Lung (tissue), 12 donors: ENCODE data around the gene PEX11G. TPM values are rescaled to one million over a fixed set of nuclear protein-coding genes. Genes with fewer than 3 reads are reported as not detected.
"Not testable (repeated sequence)": the region's sequence is repeated elsewhere in the genome, so short reads cannot be mapped to it uniquely, and the experiment has no call there.

Experiments
- ATAC-seq: fragments of 200-7000 bp; cut with Tn5 transposase; one replicate; pipeline ENCODE4 v1.9.1; 2020; ENCODE audit warnings: moderate number of reproducible peaks; ENCODE audit not compliant: insufficient read depth, low FRiP score
- DNase-seq, 3 donors: peaks; one replicate each; pipeline ENCODE4 v3.0.0-alpha.2; 2013 to 2017
- H3K27ac ChIP-seq, 2 donors: one replicate each; pipeline ENCODE4 v1.5.1; 2013; ENCODE audit warnings: mild to moderate bottlenecking in 2 of 2, moderate library complexity in 2 of 2, control low read depth in 1 of 2, inconsistent platforms in 1 of 2, low read depth in 1 of 2, low read length in 1 of 2
- H3K27me3 ChIP-seq, 3 donors: one replicate each; pipeline ENCODE4 v1.5.1; 2013; ENCODE audit warnings: low read length in 2 of 3; ENCODE audit not compliant: control insufficient read depth in 3 of 3, insufficient read depth in 3 of 3
- H3K36me3 ChIP-seq, 4 donors: one replicate each; pipeline ENCODE4 v1.5.1; 2013; ENCODE audit warnings: low read length in 4 of 4, mild to moderate bottlenecking in 1 of 4, moderate library complexity in 1 of 4; ENCODE audit not compliant: control insufficient read depth in 4 of 4, insufficient read depth in 4 of 4
- H3K4me1 ChIP-seq, 5 donors: one replicate each; pipeline ENCODE4 v1.5.1; 2013; ENCODE audit warnings: low read length in 5 of 5, mild to moderate bottlenecking in 2 of 5, moderate library complexity in 1 of 5; ENCODE audit not compliant: control insufficient read depth in 5 of 5, insufficient read depth in 5 of 5
- H3K4me3 ChIP-seq: one replicate; pipeline ENCODE4 v1.5.1; 2013; ENCODE audit warnings: mild to moderate bottlenecking, control low read depth, moderate library complexity
- H3K9ac ChIP-seq, 2 donors: one replicate each; pipeline ENCODE4 v1.5.1; 2013; ENCODE audit warnings: low read length in 2 of 2, control low read depth in 1 of 2; ENCODE audit not compliant: insufficient read depth in 1 of 2
- H3K9me3 ChIP-seq, 4 donors: one replicate each; pipeline ENCODE4 v1.5.1; 2013; ENCODE audit warnings: low read length in 3 of 4, mild to moderate bottlenecking in 1 of 4, moderate library complexity in 1 of 4; ENCODE audit not compliant: control insufficient read depth in 4 of 4, insufficient read depth in 3 of 4
- WGBS, 2 donors: extraction: QIAGEN DNeasy Blood & Tissue Kit; methylation state at CpG; one replicate each; pipeline ENCODE4 v1.1.7; 2013; 5-methylcytosine and 5-hydroxymethylcytosine counted together
- polyA plus RNA-seq, 2 donors: library from polyadenylated mRNA; stranded (reverse); fragments of 200-250 nt; gene quantifications; one replicate each; pipeline ENCODE4 v1.2.1, GENCODE V29; 2013
- total RNA-seq, 2 donors: library from RNA; depleted of rRNA in 1 of 2; stranded (reverse); fragments of >200 nt in 1 of 2; gene quantifications; one replicate each; pipeline ENCODE4 v1.2.1, GENCODE V29; 2014 to 2021
- TF ChIP-seq, protein P1 (sequence below): IDR thresholded peaks from 2 replicates; pipeline ENCODE4 v1.5.1; 2012; ENCODE audit warnings: mild to moderate bottlenecking; ENCODE audit errors: control extremely low read depth, extremely low read depth
- donor health status: control.
- donor health status: control.
- donor health status: Bipolar disorder and iron deficiency.
- donor health status: healthy.
- donor health status: DM: yes; HTN: yes; CAD: no.

PEX11G gene
- total and polyA plus RNA-seq, 4 donors: 4.1 to 11.1 (median 7.5) TPM

DNA sequence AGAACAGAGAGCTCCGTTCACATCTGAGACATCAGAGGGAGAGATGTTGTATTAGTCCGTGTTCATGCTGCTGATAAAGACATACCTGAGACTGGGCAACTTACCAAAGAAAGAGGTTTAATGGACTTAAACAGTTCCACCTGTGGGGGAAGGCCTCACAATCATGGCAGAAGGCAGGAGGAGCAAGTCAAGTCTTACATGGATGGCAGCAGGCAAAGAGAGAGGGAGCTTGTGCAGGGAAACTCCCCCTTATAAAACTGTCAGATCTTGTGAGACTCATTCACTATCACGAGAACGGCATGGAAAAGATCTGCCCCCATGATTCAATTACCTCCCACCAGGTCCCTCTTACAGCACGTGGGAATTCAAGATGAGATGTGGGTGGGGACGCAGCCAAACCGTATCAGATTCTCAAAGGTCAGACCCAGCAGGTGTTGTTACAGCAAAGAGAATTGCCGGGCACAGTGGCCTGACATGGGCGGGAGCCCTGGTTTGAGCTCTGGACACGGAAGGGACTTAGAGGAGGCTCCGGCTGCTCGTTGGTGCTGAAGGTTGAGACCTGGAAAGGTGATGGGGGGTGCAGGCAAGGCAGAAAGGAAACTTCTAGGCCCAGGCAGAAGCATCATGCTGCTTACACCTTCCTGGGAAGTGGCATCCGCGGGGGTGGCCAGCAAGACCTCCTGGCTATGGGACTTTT is 33.1 kb downstream of the PEX11G start:
- no peak overlapping the region for H3K4me3 ChIP-seq
- no peaks in the 10 kb centered on the region for H3K4me1 ChIP-seq
- DNase-seq (no peak), ATAC-seq (no peak)
- peaks cover 8 to 59% (median 55%) of the 10 kb centered on the region in 4 donors for H3K36me3 ChIP-seq
- WGBS, 2 donors: 98 to 99% methylated on average over 14 of the region's 14 CpGs
- no peaks in the 10 kb centered on the region for H3K27me3 ChIP-seq
- no peak overlapping the region for H3K27ac ChIP-seq
- TF ChIP-seq, protein P1, sequence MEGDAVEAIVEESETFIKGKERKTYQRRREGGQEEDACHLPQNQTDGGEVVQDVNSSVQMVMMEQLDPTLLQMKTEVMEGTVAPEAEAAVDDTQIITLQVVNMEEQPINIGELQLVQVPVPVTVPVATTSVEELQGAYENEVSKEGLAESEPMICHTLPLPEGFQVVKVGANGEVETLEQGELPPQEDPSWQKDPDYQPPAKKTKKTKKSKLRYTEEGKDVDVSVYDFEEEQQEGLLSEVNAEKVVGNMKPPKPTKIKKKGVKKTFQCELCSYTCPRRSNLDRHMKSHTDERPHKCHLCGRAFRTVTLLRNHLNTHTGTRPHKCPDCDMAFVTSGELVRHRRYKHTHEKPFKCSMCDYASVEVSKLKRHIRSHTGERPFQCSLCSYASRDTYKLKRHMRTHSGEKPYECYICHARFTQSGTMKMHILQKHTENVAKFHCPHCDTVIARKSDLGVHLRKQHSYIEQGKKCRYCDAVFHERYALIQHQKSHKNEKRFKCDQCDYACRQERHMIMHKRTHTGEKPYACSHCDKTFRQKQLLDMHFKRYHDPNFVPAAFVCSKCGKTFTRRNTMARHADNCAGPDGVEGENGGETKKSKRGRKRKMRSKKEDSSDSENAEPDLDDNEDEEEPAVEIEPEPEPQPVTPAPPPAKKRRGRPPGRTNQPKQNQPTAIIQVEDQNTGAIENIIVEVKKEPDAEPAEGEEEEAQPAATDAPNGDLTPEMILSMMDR: no peak
- peaks cover 0 to 11% (median 4%) of the 10 kb centered on the region in 4 donors for H3K9me3 ChIP-seq
- H3K9ac ChIP-seq: no peak overlapping the region

DNA sequence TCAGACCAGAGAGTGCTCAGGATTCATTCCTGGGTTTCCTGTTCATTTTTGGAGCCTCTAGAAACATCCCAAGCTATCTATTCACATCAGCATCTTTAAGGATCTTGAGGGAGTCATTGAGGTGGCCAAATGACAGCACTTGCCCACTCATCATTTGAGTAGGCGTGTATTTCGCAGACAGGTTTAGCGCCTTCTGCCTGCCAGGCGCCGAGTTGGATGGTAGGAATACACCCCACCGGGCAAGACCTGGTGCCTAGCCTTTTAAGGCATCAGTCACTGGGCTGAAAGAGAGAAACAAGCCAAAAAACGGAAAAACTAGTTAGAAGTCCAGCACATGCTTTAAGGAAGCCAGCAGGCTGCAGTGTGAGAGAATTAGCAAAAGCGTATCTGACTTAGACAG is 33.8 kb downstream of the PEX11G start:
- no peak overlapping the region for H3K9ac ChIP-seq
- H3K27me3 ChIP-seq: no peaks in the 10 kb centered on the region
- no peak for ATAC-seq
- no peak for DNase-seq
- TF ChIP-seq, protein P1: no peak
- H3K4me3 ChIP-seq: no peak overlapping the region
- no peak overlapping the region for H3K27ac ChIP-seq
- WGBS, 2 donors: 96 to 98% methylated on average over 8 of the region's 8 CpGs
- H3K4me1 ChIP-seq: no peaks in the 10 kb centered on the region
- H3K36me3 ChIP-seq: peaks cover 12 to 64% (median 55%) of the 10 kb centered on the region in 4 donors
- H3K9me3 ChIP-seq: peaks cover 0 to 18% (median 9%) of the 10 kb centered on the region in 4 donors

DNA sequence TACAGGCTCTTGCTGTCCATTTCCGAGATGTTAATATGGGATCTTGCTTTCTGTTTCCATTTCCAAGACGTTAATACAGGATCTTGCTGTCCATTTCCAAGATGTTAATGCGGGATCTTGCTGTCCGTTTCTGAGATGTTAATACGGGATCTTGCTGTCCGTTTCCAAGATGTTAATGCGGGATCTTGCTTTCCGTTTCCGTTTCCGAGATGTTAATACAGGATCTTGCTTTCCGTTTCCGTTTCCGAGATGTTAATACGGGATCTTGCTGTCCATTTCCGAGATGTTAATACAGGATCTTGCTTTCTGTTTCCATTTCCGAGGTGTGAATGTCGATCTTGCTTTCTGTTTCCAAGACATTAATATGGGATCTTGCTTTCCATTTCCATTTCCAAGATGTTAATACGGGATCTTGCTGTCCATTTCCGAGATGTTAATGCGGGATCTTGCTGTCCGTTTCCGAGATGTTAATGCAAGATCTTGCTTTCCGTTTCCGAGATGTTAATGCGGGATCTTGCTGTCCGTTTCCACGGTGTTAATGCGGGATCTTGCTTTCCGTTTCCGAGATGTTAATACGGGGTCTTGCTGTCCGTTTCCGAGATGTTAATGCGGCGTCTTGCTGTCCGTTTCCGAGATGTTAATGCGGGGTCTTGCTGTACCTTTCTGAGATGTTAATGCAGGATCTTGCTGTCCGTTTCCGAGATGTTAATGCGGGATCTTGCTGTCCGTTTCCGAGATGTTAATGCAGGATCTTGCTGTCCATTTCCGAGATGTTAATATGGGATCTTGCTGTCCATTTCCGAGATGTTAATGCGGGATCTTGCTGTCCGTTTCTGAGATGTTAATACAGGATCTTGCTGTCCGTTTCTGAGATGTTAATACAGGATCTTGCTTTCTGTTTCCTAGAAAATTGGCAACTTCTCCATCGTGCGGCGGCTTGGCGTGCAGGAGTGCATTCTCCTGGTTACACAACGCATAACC is 38.3 kb downstream of the PEX11G start:
- H3K27me3 ChIP-seq: no peaks in the 10 kb centered on the region
- H3K9ac ChIP-seq: no peak overlapping the region
- peaks cover 0 to 18% (median 9%) of the 10 kb centered on the region in 4 donors for H3K9me3 ChIP-seq
- TF ChIP-seq, protein P1: no peak
- no peaks in the 10 kb centered on the region for H3K4me1 ChIP-seq
- no peak overlapping the region for H3K4me3 ChIP-seq
- ATAC-seq: no peak
- 85 to 87% methylated on average over 53 of the region's 53 CpGs for WGBS, 2 donors
- DNase-seq: peak; percentile 31 to 33 (median 32)
- H3K36me3 ChIP-seq: peaks cover 32 to 68% (median 52%) of the 10 kb centered on the region in 4 donors
- H3K27ac ChIP-seq: no peak overlapping the region

DNA sequence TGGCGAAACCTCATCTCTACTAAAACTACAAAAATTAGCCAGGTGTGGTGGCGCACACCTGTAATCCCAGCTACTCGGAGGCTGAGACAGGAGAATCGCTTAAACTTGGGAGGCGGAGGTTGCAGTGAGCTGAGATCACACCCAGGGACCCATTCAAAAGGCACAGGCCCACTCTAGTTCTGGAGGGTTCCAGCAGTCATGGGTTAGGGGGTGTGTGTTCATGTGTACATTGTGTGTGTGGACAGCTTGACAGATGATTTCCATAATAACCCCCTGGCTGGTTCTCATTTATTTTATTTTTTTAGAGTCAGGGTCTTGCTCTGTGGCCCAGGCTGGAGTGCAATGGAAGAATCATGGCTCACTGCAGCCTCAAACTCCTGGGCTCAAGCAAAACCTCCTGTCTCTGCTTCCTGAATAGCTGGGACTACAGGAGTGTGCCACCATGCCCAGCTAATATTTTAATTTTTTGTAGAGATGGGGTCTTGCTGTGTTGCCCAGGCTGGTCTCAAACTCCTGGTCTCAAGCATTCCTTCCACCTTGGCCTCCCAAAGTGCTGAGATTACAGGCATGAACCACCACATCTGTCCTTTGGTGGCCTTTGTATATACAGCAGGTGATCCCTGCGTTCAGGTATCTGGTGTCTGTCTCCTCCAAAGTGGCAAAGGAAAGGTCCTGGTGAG is 39.3 kb downstream of the PEX11G start:
- ATAC-seq, H3K27ac ChIP-seq, H3K4me1 ChIP-seq, H3K27me3 ChIP-seq, H3K4me3 ChIP-seq, DNase-seq, H3K9ac ChIP-seq: not testable (repeated sequence)
- H3K9me3 ChIP-seq: peaks cover 0 to 18% (median 9%) of the 10 kb centered on the region in 4 donors
- H3K36me3 ChIP-seq: peaks cover 41 to 67% (median 54%) of the 10 kb centered on the region in 4 donors
- WGBS, 2 donors: 92 to 98% methylated on average over 6 of the region's 6 CpGs
